ENCODE results near the gene WDR5. TPM values are rescaled to one million over a fixed set of nuclear protein-coding genes. Genes with fewer than 3 reads are reported as not detected.

The WDR5 gene
- total and polyA plus RNA-seq, 2 of the 13 experiments (the other 11 are each of a cell fraction or from before 2014, with no cell fraction given), result 34.3 TPM

DNA sequence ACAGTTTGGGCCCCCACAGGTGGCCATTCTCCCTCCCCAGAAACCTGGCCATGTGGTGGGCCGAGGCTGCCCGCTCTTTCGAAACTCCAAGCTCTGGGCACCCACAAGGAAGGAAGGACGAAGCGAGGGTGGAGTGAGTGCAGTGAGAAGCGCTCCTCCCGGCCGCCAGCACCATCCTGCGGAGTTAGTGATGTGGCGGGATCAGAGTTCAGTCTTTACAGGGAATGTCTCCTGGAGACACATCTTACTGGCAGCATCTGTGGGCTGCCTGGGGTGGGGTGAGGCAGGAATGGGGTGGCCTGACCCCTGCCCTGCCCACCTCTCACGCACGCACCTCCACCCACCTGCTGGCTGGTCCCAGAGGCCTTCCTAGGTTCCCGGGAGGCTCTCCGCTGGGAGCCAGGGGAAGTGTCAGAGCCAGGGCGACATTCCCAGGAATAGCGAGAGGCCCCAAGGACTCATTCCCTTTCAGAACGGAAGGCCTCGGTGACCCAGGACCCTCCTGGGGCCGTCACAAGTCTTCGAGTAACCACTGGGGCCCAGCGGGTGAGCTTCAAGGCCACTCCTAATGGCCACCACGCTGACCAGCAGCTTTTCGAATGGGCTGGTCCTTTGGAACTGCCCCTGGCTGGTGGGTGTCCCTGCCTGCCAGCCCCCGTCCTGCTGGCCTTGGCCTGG, 34.0 kb downstream of the WDR5 start (continued):
- TF ChIP-seq ZNF782 (CRISPR knock-in tag; IDR thresholded peaks at IDR 0.05; ENCODE audit: borderline replicate concordance), result no peak
- TF ChIP-seq RNF2 (conservative IDR thresholded peaks at IDR 0.05; ENCODE audit: low read depth), result no peak
- TF ChIP-seq, protein P1, sequence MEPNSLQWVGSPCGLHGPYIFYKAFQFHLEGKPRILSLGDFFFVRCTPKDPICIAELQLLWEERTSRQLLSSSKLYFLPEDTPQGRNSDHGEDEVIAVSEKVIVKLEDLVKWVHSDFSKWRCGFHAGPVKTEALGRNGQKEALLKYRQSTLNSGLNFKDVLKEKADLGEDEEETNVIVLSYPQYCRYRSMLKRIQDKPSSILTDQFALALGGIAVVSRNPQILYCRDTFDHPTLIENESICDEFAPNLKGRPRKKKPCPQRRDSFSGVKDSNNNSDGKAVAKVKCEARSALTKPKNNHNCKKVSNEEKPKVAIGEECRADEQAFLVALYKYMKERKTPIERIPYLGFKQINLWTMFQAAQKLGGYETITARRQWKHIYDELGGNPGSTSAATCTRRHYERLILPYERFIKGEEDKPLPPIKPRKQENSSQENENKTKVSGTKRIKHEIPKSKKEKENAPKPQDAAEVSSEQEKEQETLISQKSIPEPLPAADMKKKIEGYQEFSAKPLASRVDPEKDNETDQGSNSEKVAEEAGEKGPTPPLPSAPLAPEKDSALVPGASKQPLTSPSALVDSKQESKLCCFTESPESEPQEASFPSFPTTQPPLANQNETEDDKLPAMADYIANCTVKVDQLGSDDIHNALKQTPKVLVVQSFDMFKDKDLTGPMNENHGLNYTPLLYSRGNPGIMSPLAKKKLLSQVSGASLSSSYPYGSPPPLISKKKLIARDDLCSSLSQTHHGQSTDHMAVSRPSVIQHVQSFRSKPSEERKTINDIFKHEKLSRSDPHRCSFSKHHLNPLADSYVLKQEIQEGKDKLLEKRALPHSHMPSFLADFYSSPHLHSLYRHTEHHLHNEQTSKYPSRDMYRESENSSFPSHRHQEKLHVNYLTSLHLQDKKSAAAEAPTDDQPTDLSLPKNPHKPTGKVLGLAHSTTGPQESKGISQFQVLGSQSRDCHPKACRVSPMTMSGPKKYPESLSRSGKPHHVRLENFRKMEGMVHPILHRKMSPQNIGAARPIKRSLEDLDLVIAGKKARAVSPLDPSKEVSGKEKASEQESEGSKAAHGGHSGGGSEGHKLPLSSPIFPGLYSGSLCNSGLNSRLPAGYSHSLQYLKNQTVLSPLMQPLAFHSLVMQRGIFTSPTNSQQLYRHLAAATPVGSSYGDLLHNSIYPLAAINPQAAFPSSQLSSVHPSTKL (CRISPR knock-in tag; IDR thresholded peaks at IDR 0.05), result no peak
- no peak for TF ChIP-seq KDM3A (CRISPR knock-in tag; IDR thresholded peaks at IDR 0.05; ENCODE audit: low read depth)
- TF ChIP-seq FOSL1 (CRISPR knock-in tag; IDR thresholded peaks at IDR 0.05; ENCODE audit: borderline replicate concordance), result no peak
- no peak for TF ChIP-seq YY1 (IDR thresholded peaks at IDR 0.05; ENCODE audit: insufficient read depth, insufficient replicate concordance, low read depth, low read length)
- no peak for TF ChIP-seq KLF15 (CRISPR knock-in tag; IDR thresholded peaks at IDR 0.05; ENCODE audit: borderline replicate concordance)
- peak; percentile 23; the same call in 1 of the 2 replicates for TF ChIP-seq ZNF546 (CRISPR knock-in tag; conservative IDR thresholded peaks at IDR 0.05)
- no peak for TF ChIP-seq DPF2 (CRISPR knock-in tag; IDR thresholded peaks at IDR 0.05; ENCODE audit: borderline replicate concordance, low read depth)
- no peak for TF ChIP-seq PITX1 (CRISPR knock-in tag; IDR thresholded peaks at IDR 0.05)
- TF ChIP-seq, protein P2, sequence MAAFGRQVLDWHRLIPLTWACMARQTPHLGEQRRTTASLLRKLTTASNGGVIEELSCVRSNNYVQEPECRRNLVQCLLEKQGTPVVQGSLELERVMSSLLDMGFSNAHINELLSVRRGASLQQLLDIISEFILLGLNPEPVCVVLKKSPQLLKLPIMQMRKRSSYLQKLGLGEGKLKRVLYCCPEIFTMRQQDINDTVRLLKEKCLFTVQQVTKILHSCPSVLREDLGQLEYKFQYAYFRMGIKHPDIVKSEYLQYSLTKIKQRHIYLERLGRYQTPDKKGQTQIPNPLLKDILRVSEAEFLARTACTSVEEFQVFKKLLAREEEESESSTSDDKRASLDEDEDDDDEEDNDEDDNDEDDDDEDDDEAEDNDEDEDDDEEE (CRISPR knock-in tag; IDR thresholded peaks at IDR 0.05), result no peak
- TF ChIP-seq ZNF296 (CRISPR knock-in tag; conservative IDR thresholded peaks at IDR 0.05), result 0 out of 2 replicates have a peak, but pooled peaks have one; percentile 40
- TF ChIP-seq SALL2 (CRISPR knock-in tag; IDR thresholded peaks at IDR 0.05), result no peak
- no peak for TF ChIP-seq ZNF672 (CRISPR knock-in tag; IDR thresholded peaks at IDR 0.05)
- peak; percentile 27; the same call in 1 of the 2 replicates for TF ChIP-seq ZMYM4 (CRISPR knock-in tag; IDR thresholded peaks at IDR 0.05)
- 0 out of 2 replicates have a peak, but pooled peaks have one; percentile 42 for TF ChIP-seq ZNF563 (CRISPR knock-in tag; IDR thresholded peaks at IDR 0.05)
- no peak for TF ChIP-seq KLF6 (CRISPR knock-in tag; IDR thresholded peaks at IDR 0.05)
- TF ChIP-seq, protein P3, sequence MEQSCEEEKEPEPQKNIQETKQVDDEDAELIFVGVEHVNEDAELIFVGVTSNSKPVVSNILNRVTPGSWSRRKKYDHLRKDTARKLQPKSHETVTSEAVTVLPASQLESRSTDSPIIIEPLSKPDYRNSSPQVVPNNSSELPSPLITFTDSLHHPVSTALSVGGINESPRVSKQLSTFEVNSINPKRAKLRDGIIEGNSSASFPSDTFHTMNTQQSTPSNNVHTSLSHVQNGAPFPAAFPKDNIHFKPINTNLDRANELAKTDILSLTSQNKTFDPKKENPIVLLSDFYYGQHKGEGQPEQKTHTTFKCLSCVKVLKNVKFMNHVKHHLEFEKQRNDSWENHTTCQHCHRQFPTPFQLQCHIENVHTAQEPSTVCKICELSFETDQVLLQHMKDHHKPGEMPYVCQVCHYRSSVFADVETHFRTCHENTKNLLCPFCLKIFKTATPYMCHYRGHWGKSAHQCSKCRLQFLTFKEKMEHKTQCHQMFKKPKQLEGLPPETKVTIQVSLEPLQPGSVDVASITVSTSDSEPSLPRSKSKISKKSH (CRISPR knock-in tag; IDR thresholded peaks at IDR 0.05; ENCODE audit: borderline replicate concordance), result peak; percentile 18; the same call in 1 of the 2 replicates
- TF ChIP-seq ZNF780A (CRISPR knock-in tag; IDR thresholded peaks at IDR 0.05), result no peak
- no peak for TF ChIP-seq JUN (CRISPR knock-in tag; IDR thresholded peaks at IDR 0.05)
- no peak for TF ChIP-seq ZNF660 (CRISPR knock-in tag; IDR thresholded peaks at IDR 0.05; ENCODE audit: borderline replicate concordance, low read depth)
- TF ChIP-seq ZNF766 (CRISPR knock-in tag; IDR thresholded peaks at IDR 0.05; ENCODE audit: borderline replicate concordance), result no peak
- no peak for TF ChIP-seq ZNF3 (CRISPR knock-in tag; IDR thresholded peaks at IDR 0.05)
- no peak for TF ChIP-seq ZFP36 (IDR thresholded peaks at IDR 0.05; ENCODE audit: borderline replicate concordance, low read depth, low read length, partially characterized antibody)
- TF ChIP-seq ZNF737 (CRISPR knock-in tag; IDR thresholded peaks at IDR 0.05; ENCODE audit: borderline replicate concordance), result no peak
